GM23248 (cell line): ENCODE measurements around the gene PRDM7. TPM values are rescaled to one million over a fixed set of nuclear protein-coding genes. Genes with fewer than 3 reads are reported as not detected.
"Not testable (repeated sequence)": the region's sequence is repeated elsewhere in the genome, so short reads cannot be mapped to it uniquely, and the experiment has no call there.

Source experiments
- DNase-seq: peaks from one replicate; pipeline ENCODE4 v3.0.0-alpha.2; 2015
- H2AFZ ChIP-seq: fragments of 200-600 bp; sonication (generic); 2 replicates; pipeline ENCODE4 v1.6.1; 2016; ENCODE audit warnings: antibody characterized with exemption
- H3F3A ChIP-seq: fragments of 200-600 bp; sonication (generic); 2 replicates; pipeline ENCODE4 v1.6.1; 2016; ENCODE audit warnings: mild to moderate bottlenecking, antibody characterized with exemption, mixed run types; ENCODE audit not compliant: insufficient read depth
- H3K27ac ChIP-seq: fragments of 200-600 bp; sonication (generic); 2 replicates; pipeline ENCODE4 v1.5.1; 2016; ENCODE audit warnings: mild to moderate bottlenecking
- H3K27me3 ChIP-seq: fragments of 200-600 bp; sonication (generic); replicated peaks from 2 replicates; pipeline ENCODE4 v1.6.1; 2016; ENCODE audit warnings: mild to moderate bottlenecking; ENCODE audit not compliant: insufficient read depth
- H3K36me3 ChIP-seq: fragments of 200-600 bp; sonication (generic); 2 replicates; pipeline ENCODE4 v1.6.1; 2016; ENCODE audit warnings: low read depth, mild to moderate bottlenecking
- H3K4me1 ChIP-seq: fragments of 200-600 bp; sonication (generic); 2 replicates; pipeline ENCODE4 v1.6.1; 2016; ENCODE audit warnings: mild to moderate bottlenecking; ENCODE audit not compliant: insufficient read depth
- H3K4me2 ChIP-seq: fragments of 200-600 bp; sonication (generic); one replicate; pipeline ENCODE4 v1.6.1; 2016; ENCODE audit warnings: mild to moderate bottlenecking; ENCODE audit not compliant: unreplicated experiment
- H3K4me3 ChIP-seq: fragments of 200-600 bp; sonication (generic); 2 replicates; pipeline ENCODE4 v1.5.1; 2016; ENCODE audit warnings: mild to moderate bottlenecking
- H3K79me2 ChIP-seq: fragments of 200-600 bp; sonication (generic); 2 replicates; pipeline ENCODE4 v1.6.1; 2016; ENCODE audit warnings: mild to moderate bottlenecking; ENCODE audit not compliant: insufficient read depth
- H3K9ac ChIP-seq: fragments of 200-600 bp; sonication (generic); 2 replicates; pipeline ENCODE4 v1.6.1; 2016; ENCODE audit warnings: mild to moderate bottlenecking
- H3K9me2 ChIP-seq: fragments of 200-600 bp; sonication (generic); 2 replicates; pipeline ENCODE4 v1.6.1; 2016; ENCODE audit warnings: mixed run types, mild to moderate bottlenecking, moderate library complexity; ENCODE audit not compliant: insufficient read depth
- H3K9me3 ChIP-seq: fragments of 200-600 bp; sonication (generic); one replicate; pipeline ENCODE4 v1.6.1; 2017; ENCODE audit warnings: low read depth
- H4K20me1 ChIP-seq: fragments of 200-600 bp; sonication (generic); 2 replicates; pipeline ENCODE4 v1.6.0; 2016; ENCODE audit not compliant: insufficient read depth
- EZH2 ChIP-seq: fragments of 200-600 bp; sonication (generic); IDR thresholded peaks from 2 replicates; pipeline ENCODE4 v1.6.1; 2018; ENCODE audit warnings: antibody characterized with exemption, mild to moderate bottlenecking; ENCODE audit not compliant: insufficient read depth, poor library complexity, severe bottlenecking
- EZH2phosphoT487 ChIP-seq: fragments of 200-600 bp; sonication (generic); IDR thresholded peaks from 2 replicates; pipeline ENCODE4 v1.6.1; 2018; ENCODE audit warnings: antibody characterized with exemption, moderate library complexity, mild to moderate bottlenecking, low read depth; ENCODE audit not compliant: insufficient read depth
- WGBS, 2 experiments: methylation state at CpG; one replicate each; pipeline ENCODE4 v1.1.6; 2015 to 2017; ENCODE audit warnings: low lambda C conversion rate in 2 of 2, low coverage in 1 of 2; ENCODE audit errors: missing lambda C conversion rate in 2 of 2; 5-methylcytosine and 5-hydroxymethylcytosine counted together
- in situ Hi-C: fragments of 300-500 bp; cut with MboI; formaldehyde crosslinking; loops from 2 replicates; pipeline ENCODE4 v1.15.0; 2020
- polyA plus RNA-seq: library from polyadenylated mRNA; unstranded; fragments of >200 nt; fragmentation: Nextera tagmentation; extraction: Ambion mirVana; gene quantifications from 2 replicates; pipeline ENCODE4 v1.2.1, GENCODE V29; 2016
- total RNA-seq: library from RNA; depleted of rRNA; stranded (reverse); fragments of >200 nt; shearing (Covaris generic); gene quantifications from 2 replicates; pipeline ENCODE4 v1.2.3, GENCODE V29; 2014; rRNA removed

The PRDM7 gene
- total RNA-seq, result not detected in 2 replicates
- polyA plus RNA-seq, result not detected in 2 replicates

DNA sequence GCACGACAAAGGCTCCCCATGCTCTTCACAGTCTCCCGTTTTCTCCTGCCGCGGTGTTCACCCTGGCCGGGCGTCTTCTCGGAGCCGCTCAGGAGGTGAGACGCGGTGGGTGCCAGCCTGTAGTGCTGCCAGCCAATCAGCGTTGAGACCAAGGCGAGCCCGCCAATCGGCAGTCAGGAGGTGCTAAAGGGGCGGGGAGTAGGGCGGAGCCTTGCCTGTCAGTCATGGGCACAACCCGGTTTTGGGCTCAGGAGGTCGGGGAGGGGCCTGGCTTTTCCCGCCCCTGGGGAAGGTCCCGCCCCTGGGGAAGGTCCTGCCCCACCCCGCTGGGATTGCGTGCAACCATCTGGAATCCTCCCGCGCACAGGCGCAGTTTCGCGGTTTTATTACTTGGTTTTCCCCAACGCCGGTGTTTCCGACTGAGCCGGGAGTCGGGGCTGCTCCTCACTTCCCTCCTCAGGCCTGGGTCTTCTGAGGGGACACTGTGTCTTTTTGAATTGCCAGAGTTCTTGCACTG, at the start of gene PRDM7:
TSS of gene PRDM7 (minus strand) at position 92 of the 517 bp plus-strand sequence. CDS start 1,421 bp downstream, outside the sequence.
- Histone ChIP-seq H3F3A (peaks cover 5% of the 10 kb centered on the region; the same call in 1 of the 2 replicates), H4K20me1 (no peaks in the 10 kb centered on the region), H3K9me3 (no peaks in the 10 kb centered on the region), H3K27ac (no peak within 1 kb of the TSS), H3K4me3 (peak within 1 kb of the TSS; percentile 73), H3K9ac (peak within 1 kb of the TSS; percentile 70), H3K36me3 (no peaks in the 10 kb centered on the region), H3K4me2 (peak within 1 kb of the TSS; percentile 92), H3K4me1 (no peaks in the 10 kb centered on the region), H3K79me2 (no peaks in the 10 kb centered on the region), H2AFZ (peak within 1 kb of the TSS; percentile 91), H3K27me3 (0 out of 2 replicates have a peak, but pooled peaks cover 4% of the 10 kb centered on the region), H3K9me2 (no peaks in the 10 kb centered on the region)
- DNase-seq, result peak; percentile 96
- WGBS, 2 experiments, result 0 to 1% methylated on average over 27 to 32 of the region's 32 CpGs
- TF ChIP-seq EZH2 (no peak), EZH2phosphoT487 (no peak)
- in situ Hi-C loops, result no loop called here

DNA sequence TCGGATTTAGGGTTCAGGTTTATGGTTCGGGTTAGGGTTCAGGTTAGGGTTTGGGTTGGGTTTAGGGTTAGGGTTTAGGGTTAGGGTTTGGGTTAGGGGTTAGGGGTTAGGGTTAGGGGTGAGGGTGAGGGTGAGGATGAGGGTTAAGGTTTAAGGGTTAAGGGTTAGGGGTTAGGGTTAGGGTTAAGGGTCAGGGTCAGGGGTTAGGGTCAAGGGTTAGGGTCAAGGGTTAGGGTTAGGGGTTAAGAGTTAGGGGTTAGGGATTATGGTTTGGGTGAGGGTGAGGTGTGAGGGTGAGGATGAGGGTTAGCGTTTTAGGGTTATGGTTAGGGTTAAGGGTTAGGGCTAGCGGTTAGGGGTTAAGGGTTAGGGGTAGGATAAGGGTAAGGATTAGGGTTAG, 44.7 kb upstream of the PRDM7 start:
- H3K36me3 ChIP-seq, H3K9ac ChIP-seq, H3K4me2 ChIP-seq, H3K27ac ChIP-seq, H3K4me3 ChIP-seq, H3F3A ChIP-seq, in situ Hi-C loops, DNase-seq, H4K20me1 ChIP-seq, H3K27me3 ChIP-seq, H3K4me1 ChIP-seq, H3K9me2 ChIP-seq, H3K9me3 ChIP-seq, H2AFZ ChIP-seq, H3K79me2 ChIP-seq: not testable (repeated sequence)
- 69% methylated on average over 2 of the region's 4 CpGs; no CpG with 5 or more reads in 1 of the 2 experiments for WGBS, 2 experiments

DNA sequence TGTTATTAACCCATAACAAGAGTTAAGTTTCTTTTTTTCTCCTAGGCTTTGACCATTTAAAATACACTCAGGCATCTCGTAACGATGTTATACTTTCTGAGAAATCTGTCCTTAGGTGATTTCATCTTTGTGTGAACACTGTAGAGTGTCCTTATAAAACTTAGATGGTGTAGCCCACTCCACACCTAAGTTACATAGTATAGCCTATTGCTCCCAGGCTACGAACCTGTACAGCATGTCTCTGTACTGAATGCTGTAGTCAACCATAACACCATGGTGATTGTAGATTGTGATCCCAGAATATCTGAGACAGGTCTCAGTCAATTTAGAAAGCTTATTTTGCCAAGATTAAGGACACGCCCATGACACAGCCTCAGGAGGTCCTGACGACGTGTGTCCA, 30.5 kb upstream of the PRDM7 start:
- DNase-seq, H3K4me1 ChIP-seq, H3K79me2 ChIP-seq, H3K4me3 ChIP-seq, H3K9me2 ChIP-seq, H3K36me3 ChIP-seq, H2AFZ ChIP-seq, H3K9me3 ChIP-seq, H3K4me2 ChIP-seq, H3K27ac ChIP-seq, H3K27me3 ChIP-seq, in situ Hi-C loops, H3F3A ChIP-seq, H3K9ac ChIP-seq, H4K20me1 ChIP-seq: not testable (repeated sequence)
- 40% methylated on average over 1 of the region's 6 CpGs; no CpG with 5 or more reads in 1 of the 2 experiments for WGBS, 2 experiments

DNA sequence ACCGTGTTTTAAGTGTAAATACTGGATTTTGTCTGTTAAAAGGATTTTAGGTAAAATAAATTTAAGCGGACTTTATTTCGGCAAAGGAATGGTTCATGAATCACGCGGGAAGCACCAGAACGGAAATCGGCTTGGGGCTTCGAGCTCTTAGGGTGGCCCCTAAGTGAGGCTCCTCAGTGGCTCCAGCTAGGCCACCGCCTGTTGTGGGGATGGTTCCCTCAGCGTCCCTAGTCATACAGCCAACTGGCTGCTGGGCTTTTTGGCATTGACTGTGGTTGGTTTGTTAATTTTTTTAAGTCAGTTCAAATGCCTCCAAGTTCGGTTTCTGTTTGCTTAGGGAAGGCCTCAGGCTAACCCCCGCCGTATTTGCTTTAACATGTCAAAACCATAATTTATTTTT, 29.9 kb upstream of the PRDM7 start:
- DNase-seq, H3K27ac ChIP-seq, H3K4me2 ChIP-seq, H3K9me2 ChIP-seq, H2AFZ ChIP-seq, in situ Hi-C loops, H3K27me3 ChIP-seq, H4K20me1 ChIP-seq, H3K79me2 ChIP-seq, H3K4me3 ChIP-seq, H3F3A ChIP-seq, H3K4me1 ChIP-seq, H3K9ac ChIP-seq, H3K9me3 ChIP-seq, H3K36me3 ChIP-seq: not testable (repeated sequence)
- 72 to 82% methylated on average over 9 to 10 of the region's 13 CpGs for WGBS, 2 experiments

DNA sequence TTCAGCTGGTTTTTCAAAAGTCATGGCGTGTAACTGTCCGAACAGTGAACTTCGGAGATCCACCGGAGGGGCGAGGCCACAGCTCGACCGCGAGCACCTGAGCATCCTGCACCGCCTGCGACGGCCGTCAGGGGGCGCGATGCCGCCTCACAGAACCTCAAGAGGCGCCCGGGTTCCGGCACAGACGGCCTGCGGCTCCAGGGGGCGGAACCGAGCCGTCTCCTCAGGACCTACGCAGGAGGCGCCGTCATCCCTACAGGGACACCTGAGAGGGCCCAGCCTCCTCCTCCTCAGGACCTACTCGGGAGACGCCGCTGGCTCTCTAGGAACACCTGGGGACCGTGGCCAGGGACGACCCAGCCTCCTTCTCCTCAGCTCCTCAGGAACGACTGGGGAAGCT, 29.1 kb upstream of the PRDM7 start:
- H3K27me3 ChIP-seq, H2AFZ ChIP-seq, H3K9ac ChIP-seq, H3K27ac ChIP-seq, H3K4me2 ChIP-seq, in situ Hi-C loops, H3K36me3 ChIP-seq, H3K9me3 ChIP-seq, H3K4me1 ChIP-seq, H3K79me2 ChIP-seq, H3K9me2 ChIP-seq, H3K4me3 ChIP-seq, H3F3A ChIP-seq, H4K20me1 ChIP-seq: not testable (repeated sequence)
- 38 to 42% methylated on average over 20 to 27 of the region's 32 CpGs for WGBS, 2 experiments
- peak; percentile 23 for DNase-seq

DNA sequence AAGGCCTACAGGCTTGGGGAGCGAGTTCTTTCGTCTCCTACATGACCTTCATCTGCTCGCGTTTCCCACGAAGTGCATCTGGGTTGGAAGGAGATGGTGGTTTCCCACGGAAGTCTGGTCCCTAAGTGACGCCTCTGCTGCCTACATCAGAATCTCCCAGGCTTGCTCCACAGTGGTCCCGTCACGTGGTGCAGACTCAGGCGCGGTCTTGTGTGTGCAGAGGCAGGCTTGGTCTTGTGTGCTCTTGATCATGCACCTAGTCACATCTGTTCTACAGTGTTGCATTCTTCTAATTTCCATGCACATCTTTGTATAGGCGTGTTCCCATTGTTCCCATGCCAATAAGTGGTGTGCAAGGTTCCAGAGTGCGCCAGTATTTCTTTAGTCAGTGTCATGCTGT, 27.6 kb upstream of the PRDM7 start:
- H3K9me2 ChIP-seq, in situ Hi-C loops, H3K27ac ChIP-seq, DNase-seq, H3K27me3 ChIP-seq, H3K9me3 ChIP-seq, H3K36me3 ChIP-seq, H3K4me3 ChIP-seq, H2AFZ ChIP-seq, H3K79me2 ChIP-seq, H3K4me1 ChIP-seq, H3F3A ChIP-seq, H3K4me2 ChIP-seq, H3K9ac ChIP-seq, H4K20me1 ChIP-seq: not testable (repeated sequence)
- 68 to 78% methylated on average over 13 of the region's 13 CpGs for WGBS, 2 experiments

DNA sequence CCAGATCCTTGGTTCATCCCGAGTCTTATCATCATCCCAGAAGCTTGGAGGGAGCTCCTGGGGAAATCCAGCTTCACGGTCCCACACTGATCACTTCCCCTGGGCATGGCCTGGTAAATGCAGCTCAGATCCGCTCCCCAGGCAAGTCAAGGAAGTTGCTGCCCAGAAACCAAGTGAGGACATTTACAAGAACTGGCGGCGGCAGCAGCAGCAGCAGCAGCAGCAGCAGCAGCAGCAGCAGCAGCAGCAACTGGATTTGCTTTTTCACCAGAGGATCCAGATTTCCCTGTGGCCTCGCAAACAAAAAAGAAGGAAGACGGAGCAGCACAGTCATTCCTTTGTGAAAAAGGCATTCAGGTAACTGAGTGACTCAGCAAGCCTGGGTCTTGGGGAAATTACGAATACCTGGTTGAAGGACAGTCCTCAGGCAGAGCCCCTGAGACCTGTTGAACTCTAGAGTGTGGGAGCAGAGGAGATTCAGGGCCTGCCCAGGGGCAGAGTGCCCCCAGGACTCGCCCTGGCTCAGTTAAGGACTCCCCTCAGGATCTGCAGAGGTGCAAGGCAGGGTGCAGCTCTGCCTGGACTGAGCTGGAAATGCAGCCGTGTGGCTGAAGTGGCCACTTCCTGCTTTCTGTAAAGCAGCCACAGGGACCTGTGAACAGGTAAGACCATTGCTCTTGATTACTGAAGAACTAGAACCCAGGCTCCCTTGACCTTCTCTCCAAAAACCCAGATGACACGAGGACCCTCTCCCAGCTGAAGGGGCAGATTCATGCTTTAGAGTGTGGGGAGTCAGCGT, 25.2 kb upstream of the PRDM7 start:
- H3K79me2 ChIP-seq, H3K4me3 ChIP-seq, H3K27ac ChIP-seq, H2AFZ ChIP-seq, H3F3A ChIP-seq, H3K9me2 ChIP-seq, H3K27me3 ChIP-seq, H3K9ac ChIP-seq, in situ Hi-C loops, H3K36me3 ChIP-seq, H3K4me1 ChIP-seq, H4K20me1 ChIP-seq, H3K9me3 ChIP-seq, DNase-seq, H3K4me2 ChIP-seq: not testable (repeated sequence)
- 46 to 54% methylated on average over 11 to 12 of the region's 12 CpGs for WGBS, 2 experiments
